Testis (tissue), 3 donors: ENCODE data around the gene MDM1. TPM values are rescaled to one million over a fixed set of nuclear protein-coding genes. Genes with fewer than 3 reads are reported as not detected.

Experiments
- DNase-seq: peaks from one replicate; pipeline ENCODE4 v3.0.0-alpha.2; 2019
- H3K27ac ChIP-seq, 2 donors: fragments of 200-600 bp; sonication (generic); one replicate each; pipeline ENCODE4 v1.5.1; 2019
- H3K27me3 ChIP-seq: fragments of 200-600 bp; sonication (generic); one replicate; pipeline ENCODE4 v1.5.1; 2019
- H3K36me3 ChIP-seq: fragments of 200-600 bp; sonication (generic); one replicate; pipeline ENCODE4 v1.5.1; 2017; ENCODE audit warnings: low read depth; ENCODE audit errors: missing control alignments
- H3K4me1 ChIP-seq: fragments of 200-600 bp; sonication (generic); one replicate; pipeline ENCODE4 v1.5.1; 2019
- H3K4me3 ChIP-seq, 2 donors: fragments of 200-600 bp; sonication (generic); one replicate each; pipeline ENCODE4 v1.5.1; 2017 to 2019
- H3K9me3 ChIP-seq: fragments of 200-600 bp; sonication (generic); one replicate; pipeline ENCODE4 v1.5.1; 2017
- CTCF ChIP-seq, 3 experiments: fragments of 450-650 bp in 2 of 3; fragments of 200-600 bp in 1 of 3; sonication (generic) in 1 of 3; IDR thresholded peaks; one replicate each; pipeline ENCODE4 v1.5.1; 2016 to 2019; ENCODE audit warnings: antibody characterized with exemption in 3 of 3, mild to moderate bottlenecking in 2 of 3, moderate library complexity in 1 of 3
- POLR2A ChIP-seq: fragments of 450-650 bp; IDR thresholded peaks from one replicate; pipeline ENCODE4 v1.6.1; 2017; ENCODE audit warnings: antibody characterized with exemption, mild to moderate bottlenecking, moderate library complexity
- WGBS, 2 donors: methylation state at CpG; one replicate each; pipeline ENCODE4 v1.1.5; 2018; 5-methylcytosine and 5-hydroxymethylcytosine counted together
- intact Hi-C: fragments of 100-400 bp; cut with DNase I; formaldehyde crosslinking; loops from one replicate; pipeline ENCODE4 v1.15.1; 2023; ENCODE audit warnings: low total_unique reads
- polyA plus RNA-seq: library from polyadenylated mRNA; stranded (reverse); fragments of 350-450 nt; fragmentation: Illumina TruSeq; extraction: RNeasy Lipid Tissue Mini Kit (QIAGEN cat#74804); gene quantifications from one replicate; pipeline ENCODE4 v1.2.3, GENCODE V29; 2014; ENCODE audit warnings: low read depth, low replicate concordance; ENCODE audit not compliant: insufficient read depth
- total RNA-seq, 2 donors: library from RNA; depleted of rRNA; stranded (reverse); fragments of >200 nt; gene quantifications; one replicate each; pipeline ENCODE4 v1.2.3, GENCODE V29; 2016

The MDM1 gene
- total and polyA plus RNA-seq, 3 donors from 2014 or later, result 32.7 to 36.1 (median 35.3) TPM

- intact Hi-C loops, result no loop called here
- no peak for TF ChIP-seq CTCF (IDR thresholded peaks at IDR 0.05)
- no peak for TF ChIP-seq POLR2A
- no peaks in the 10 kb centered on the region for H3K4me1 ChIP-seq
- H3K27ac ChIP-seq, result no peak overlapping the region
- no peaks in the 10 kb centered on the region for H3K9me3 ChIP-seq
- DNase-seq, result no peak
- H3K4me3 ChIP-seq, result no peak overlapping the region
- no peaks in the 10 kb centered on the region for H3K27me3 ChIP-seq
- no peaks in the 10 kb centered on the region for H3K36me3 ChIP-seq
Measured at GRCh38 chr12:68272732-68273131, 59.4 kb downstream of the MDM1 start.

GRCh38 chr12:68271346-68271745 is 60.8 kb downstream of the MDM1 start:
- Histone ChIP-seq H3K9me3 (no peaks in the 10 kb centered on the region), H3K27ac (no peak overlapping the region), H3K36me3 (no peaks in the 10 kb centered on the region), H3K27me3 (no peaks in the 10 kb centered on the region), H3K4me1 (no peaks in the 10 kb centered on the region), H3K4me3 (no peak overlapping the region)
- intact Hi-C loops, result no loop called here
- no peak for DNase-seq
- WGBS, 2 donors, result 67 to 77% methylated on average over 8 of the region's 8 CpGs
- no peak for TF ChIP-seq POLR2A
- no peak for TF ChIP-seq CTCF (IDR thresholded peaks at IDR 0.05)

GRCh38 chr12:68270358-68270757 is 61.8 kb downstream of the MDM1 start:
- Histone ChIP-seq H3K4me1 (no peaks in the 10 kb centered on the region), H3K27me3 (no peaks in the 10 kb centered on the region), H3K36me3 (no peaks in the 10 kb centered on the region), H3K27ac (no peak overlapping the region), H3K4me3 (no peak overlapping the region), H3K9me3 (no peaks in the 10 kb centered on the region)
- WGBS, 2 donors, result 85 to 87% methylated on average over 3 of the region's 3 CpGs
- DNase-seq, result no peak
- TF ChIP-seq CTCF (IDR thresholded peaks at IDR 0.05) (no peak), POLR2A (no peak)
- intact Hi-C loops, result no loop called here

GRCh38 chr12:68269779-68270178 is 62.4 kb downstream of the MDM1 start:
- 90 to 94% methylated on average over 2 of the region's 2 CpGs for WGBS, 2 donors

More at GRCh38 chr12:68269779-68270178, 62.4 kb downstream of the MDM1 start:
- intact Hi-C loops, result no loop called here
- H3K9me3 ChIP-seq, result no peaks in the 10 kb centered on the region
- no peak overlapping the region for H3K4me3 ChIP-seq
- H3K27me3 ChIP-seq, result no peaks in the 10 kb centered on the region
- no peaks in the 10 kb centered on the region for H3K36me3 ChIP-seq
- no peaks in the 10 kb centered on the region for H3K4me1 ChIP-seq
- H3K27ac ChIP-seq, result no peak overlapping the region
- TF ChIP-seq POLR2A (no peak), CTCF (IDR thresholded peaks at IDR 0.05) (no peak)
- DNase-seq, result no peak
